ENCODE data around the gene KRTAP4-5. TPM values are rescaled to one million over a fixed set of nuclear protein-coding genes. Genes with fewer than 3 reads are reported as not detected.
"Not testable (repeated sequence)": the region's sequence is repeated elsewhere in the genome, so short reads cannot be mapped to it uniquely, and the experiment has no call there.

Gene KRTAP4-5
- total RNA-seq, 4 donors from 2014 or later: not detected

- TF ChIP-seq POLR2A (IDR thresholded peaks at IDR 0.05) (no peak), CTCF (IDR thresholded peaks at IDR 0.05) (no peak)
- DNase-seq: no peak
- Histone ChIP-seq H3K9me3 (peaks cover 0 to 9% (median 1%) of the 10 kb centered on the region in 4 donors), H3K27me3 (no peaks in the 10 kb centered on the region), H3K27ac (no peak overlapping the region), H3K36me3 (no peaks in the 10 kb centered on the region), H3K4me3 (no peak overlapping the region), H3K4me1 (no peaks in the 10 kb centered on the region)
These were observed 4.8 kb downstream of the KRTAP4-5 start for GRCh38 chr17:41144846-41145245.

GRCh38 chr17:41141361-41141760 lies 8.3 kb downstream of the KRTAP4-5 start:
- Histone ChIP-seq H3K4me3 (no peak overlapping the region), H3K27me3 (no peaks in the 10 kb centered on the region), H3K9me3 (peaks cover 0 to 9% (median 1%) of the 10 kb centered on the region in 4 donors), H3K36me3 (no peaks in the 10 kb centered on the region), H3K27ac (no peak overlapping the region), H3K4me1 (no peaks in the 10 kb centered on the region)
- TF ChIP-seq CTCF (IDR thresholded peaks at IDR 0.05): no peak
- no peak for TF ChIP-seq POLR2A (IDR thresholded peaks at IDR 0.05)
- no peak for DNase-seq

- Histone ChIP-seq H3K9me3 (peaks cover 0 to 9% (median 1%) of the 10 kb centered on the region in 4 donors), H3K27me3 (no peaks in the 10 kb centered on the region), H3K4me1 (no peaks in the 10 kb centered on the region), H3K36me3 (no peaks in the 10 kb centered on the region), H3K4me3 (no peak within 1 kb of the TSS), H3K27ac (no peak within 1 kb of the TSS)
- DNase-seq: no peak
- TF ChIP-seq POLR2A (IDR thresholded peaks at IDR 0.05) (no peak), CTCF (IDR thresholded peaks at IDR 0.05) (no peak)
These were observed 9.1 kb downstream of the KRTAP4-5 start, which contains the start of gene KRTAP4-6 for GRCh38 chr17:41140360-41141131. TSS of gene KRTAP4-6 (minus strand) at chr17:41140544. CDS start at chr17:41140487, 57 bp downstream.

- H3K27me3 ChIP-seq, H3K36me3 ChIP-seq, H3K4me1 ChIP-seq, H3K27ac ChIP-seq, DNase-seq, H3K4me3 ChIP-seq, H3K9me3 ChIP-seq: not testable (repeated sequence)
These were observed 9.8 kb downstream of the KRTAP4-5 start for GRCh38 chr17:41139865-41140264.

GRCh38 chr17:41133880-41134735 lies 15.5 kb downstream of the KRTAP4-5 start:
- H3K4me1 ChIP-seq: no peaks in the 10 kb centered on the region
- no peak overlapping the region for H3K4me3 ChIP-seq
- TF ChIP-seq CTCF (IDR thresholded peaks at IDR 0.05) (no peak), POLR2A (IDR thresholded peaks at IDR 0.05) (no peak)
- DNase-seq: no peak
- no peaks in the 10 kb centered on the region for H3K27me3 ChIP-seq
- H3K27ac ChIP-seq: no peak overlapping the region
- H3K36me3 ChIP-seq: no peaks in the 10 kb centered on the region
- H3K9me3 ChIP-seq: no peaks in the 10 kb centered on the region

GRCh38 chr17:41131979-41132378 lies 17.6 kb downstream of the KRTAP4-5 start:
- Histone ChIP-seq H3K9me3 (no peaks in the 10 kb centered on the region), H3K27ac (no peak overlapping the region), H3K4me3 (no peak overlapping the region), H3K36me3 (no peaks in the 10 kb centered on the region), H3K4me1 (no peaks in the 10 kb centered on the region), H3K27me3 (no peaks in the 10 kb centered on the region)
- no peak for DNase-seq
- TF ChIP-seq POLR2A (IDR thresholded peaks at IDR 0.05) (no peak), CTCF (IDR thresholded peaks at IDR 0.05) (no peak)
